Keratinocyte (primary cell): Measurements from ENCODE around the gene FDX1. TPM values are rescaled to one million over a fixed set of nuclear protein-coding genes. Genes with fewer than 3 reads are reported as not detected.

Experiments
- DNase-seq: peaks from one replicate; pipeline ENCODE4 v3.0.0-alpha.2; 2011; ENCODE audit warnings: low read depth, missing footprints, low spot score
- FAIRE-seq: peaks from 2 replicates; lab custom pipeline; 2011; peaks lifted over from hg19 to GRCh38; lab: Jason Lieb, UNC
- H2AFZ ChIP-seq: 2 replicates; pipeline ENCODE4 v1.6.0; 2012; ENCODE audit warnings: low read length, control low read depth, inconsistent platforms; ENCODE audit not compliant: control insufficient read depth
- H3K27ac ChIP-seq: 2 replicates; pipeline ENCODE4 v1.5.1; 2011; ENCODE audit warnings: low read length; ENCODE audit not compliant: control insufficient read depth, insufficient read depth
- H3K27me3 ChIP-seq: 3 replicates; pipeline ENCODE4 v1.6.0; 2011; ENCODE audit warnings: low read length; ENCODE audit not compliant: control insufficient read depth, insufficient read depth; ENCODE audit errors: extremely low read depth
- H3K36me3 ChIP-seq, 2 experiments: 2 replicates in 1 of 2; 3 replicates in 1 of 2; pipeline ENCODE4 v1.5.1; 2011; ENCODE audit warnings: low read length in 2 of 2, mild to moderate bottlenecking in 1 of 2; ENCODE audit not compliant: control insufficient read depth in 2 of 2, insufficient read depth in 2 of 2; ENCODE audit errors: extremely low read depth in 1 of 2
- H3K4me1 ChIP-seq: 3 replicates; pipeline ENCODE4 v1.5.1; 2011; ENCODE audit warnings: low read length; ENCODE audit not compliant: control insufficient read depth, insufficient read depth; ENCODE audit errors: extremely low read depth
- H3K4me2 ChIP-seq: 3 replicates; pipeline ENCODE4 v1.6.0; 2011; ENCODE audit warnings: low read depth, low read length; ENCODE audit not compliant: control insufficient read depth, insufficient read depth; ENCODE audit errors: extremely low read depth
- H3K4me3 ChIP-seq, 3 experiments: fragments of 200-600 bp in 1 of 3; sonication (generic) in 1 of 3; 2 replicates in 2 of 3; 3 replicates in 1 of 3; pipeline ENCODE4 v1.5.1; 2011 to 2016; ENCODE audit warnings: low read length in 3 of 3, mild to moderate bottlenecking in 3 of 3, control low read depth in 2 of 3, inconsistent platforms in 1 of 3, low read depth in 1 of 3, mixed read lengths in 1 of 3, mixed run types in 1 of 3, moderate library complexity in 1 of 3; ENCODE audit not compliant: control insufficient read depth in 2 of 3, insufficient read depth in 2 of 3; ENCODE audit errors: extremely low read depth in 1 of 3
- H3K79me2 ChIP-seq: 2 replicates; pipeline ENCODE4 v1.6.0; 2012; ENCODE audit warnings: low read length; ENCODE audit not compliant: control insufficient read depth, insufficient read depth
- H3K9ac ChIP-seq: 3 replicates; pipeline ENCODE4 v1.6.0; 2011; ENCODE audit warnings: low read length; ENCODE audit not compliant: control insufficient read depth, insufficient read depth; ENCODE audit errors: extremely low read depth
- H3K9me1 ChIP-seq: 3 replicates; pipeline ENCODE4 v1.6.0; 2011; ENCODE audit warnings: low read length; ENCODE audit not compliant: control insufficient read depth, insufficient read depth; ENCODE audit errors: extremely low read depth
- H3K9me3 ChIP-seq: 2 replicates; pipeline ENCODE4 v1.5.1; 2012; ENCODE audit warnings: low read depth, low read length; ENCODE audit not compliant: control insufficient read depth
- H4K20me1 ChIP-seq: 3 replicates; pipeline ENCODE4 v1.6.0; 2011; ENCODE audit warnings: low read length; ENCODE audit not compliant: control insufficient read depth, insufficient read depth; ENCODE audit errors: extremely low read depth
- EZH2 ChIP-seq: IDR thresholded peaks from one replicate; pipeline ENCODE4 v1.6.1; 2012; ENCODE audit warnings: inconsistent platforms, mild to moderate bottlenecking, low read length, moderate library complexity
- dilution Hi-C: fragments of 300-500 bp; cut with MboI; formaldehyde crosslinking; loops from one replicate; pipeline ENCODE4 v1.7.0; 2020; ENCODE audit warnings: low sequenced_read_pairs; ENCODE audit not compliant: extremely low pct_ligation_motif_present
- polyA plus RNA-seq, 5 experiments: library from polyadenylated mRNA; depleted of rRNA in 3 of 5; stranded (reverse) in 3 of 5; stranded (forward) in 1 of 5; unstranded in 1 of 5; fragments of >200 nt; gene quantifications; 1 replicate in 1 of 5; 2 replicates in 3 of 5; 3 replicates in 1 of 5; pipeline versions ENCODE4 v1.2.1 to v1.2.3, GENCODE V29; 2011 to 2012; ENCODE audit warnings: missing spikeins in 2 of 5, low read depth in 1 of 5, low replicate concordance in 1 of 5
- TF ChIP-seq, protein P1 (sequence below), 3 experiments: IDR thresholded peaks in 1 of 3; conservative IDR thresholded peaks in 1 of 3; optimal IDR thresholded peaks in 1 of 3; 2 replicates in 2 of 3; 3 replicates in 1 of 3; pipeline versions ENCODE3 to v1.5.1; 2011; ENCODE audit warnings: low read length in 3 of 3, mild to moderate bottlenecking in 3 of 3, moderate library complexity in 2 of 3, control low read depth in 1 of 3, inconsistent platforms in 1 of 3; ENCODE audit not compliant: insufficient read depth in 2 of 3; ENCODE audit errors: extremely low read depth in 1 of 3

The FDX1 gene
- polyA plus RNA-seq, 1 donor (not counting 4 experiments of a cell fraction or from before 2014, with no cell fraction given), result 9.1 TPM

DNA sequence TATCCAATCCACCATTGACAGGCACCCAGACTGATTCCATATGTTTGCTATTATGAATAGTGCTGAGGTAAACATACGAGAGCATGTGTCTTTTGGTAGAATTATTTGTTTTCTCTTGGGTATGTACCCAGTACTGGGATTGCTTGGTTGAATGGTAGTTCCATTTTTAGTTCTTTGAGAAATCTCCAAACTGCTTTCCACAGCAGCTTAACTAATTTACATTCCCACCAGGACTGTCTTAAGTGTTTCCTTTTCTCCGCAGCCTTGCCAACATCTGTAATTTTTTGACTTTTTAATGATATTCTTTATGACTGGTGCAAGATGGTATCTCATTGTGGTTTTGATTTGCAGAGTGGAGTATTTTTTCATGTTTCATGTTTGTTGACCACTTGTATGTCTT is 8.3 kb downstream of the FDX1 start:
- Histone ChIP-seq H3K27me3 (no peaks in the 10 kb centered on the region), H2AFZ (no peak overlapping the region), H3K27ac (no peak overlapping the region), H3K4me3 (no peak overlapping the region), H3K9me1 (peaks cover 3% of the 10 kb centered on the region), H3K4me1 (peaks cover 16% of the 10 kb centered on the region), H3K36me3 (peaks cover 0 to 4% of the 10 kb centered on the region in 2 experiments), H3K9ac (no peak overlapping the region), H4K20me1 (no peaks in the 10 kb centered on the region), H3K4me2 (no peak overlapping the region), H3K9me3 (no peaks in the 10 kb centered on the region), H3K79me2 (peaks cover 35% of the 10 kb centered on the region)
- DNase-seq (no peak), FAIRE-seq (no peak)
- no peak for TF ChIP-seq EZH2
- TF ChIP-seq, protein P1, sequence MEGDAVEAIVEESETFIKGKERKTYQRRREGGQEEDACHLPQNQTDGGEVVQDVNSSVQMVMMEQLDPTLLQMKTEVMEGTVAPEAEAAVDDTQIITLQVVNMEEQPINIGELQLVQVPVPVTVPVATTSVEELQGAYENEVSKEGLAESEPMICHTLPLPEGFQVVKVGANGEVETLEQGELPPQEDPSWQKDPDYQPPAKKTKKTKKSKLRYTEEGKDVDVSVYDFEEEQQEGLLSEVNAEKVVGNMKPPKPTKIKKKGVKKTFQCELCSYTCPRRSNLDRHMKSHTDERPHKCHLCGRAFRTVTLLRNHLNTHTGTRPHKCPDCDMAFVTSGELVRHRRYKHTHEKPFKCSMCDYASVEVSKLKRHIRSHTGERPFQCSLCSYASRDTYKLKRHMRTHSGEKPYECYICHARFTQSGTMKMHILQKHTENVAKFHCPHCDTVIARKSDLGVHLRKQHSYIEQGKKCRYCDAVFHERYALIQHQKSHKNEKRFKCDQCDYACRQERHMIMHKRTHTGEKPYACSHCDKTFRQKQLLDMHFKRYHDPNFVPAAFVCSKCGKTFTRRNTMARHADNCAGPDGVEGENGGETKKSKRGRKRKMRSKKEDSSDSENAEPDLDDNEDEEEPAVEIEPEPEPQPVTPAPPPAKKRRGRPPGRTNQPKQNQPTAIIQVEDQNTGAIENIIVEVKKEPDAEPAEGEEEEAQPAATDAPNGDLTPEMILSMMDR (optimal IDR thresholded peaks at IDR 0.05 in 1 of 3, IDR thresholded peaks at IDR 0.05 in 1 of 3, conservative IDR thresholded peaks at IDR 0.05 in 1 of 3; ENCODE audit: extremely low read depth in 1 of 3, insufficient read depth in 2 of 3, low read length in 3 of 3), result no peak
- dilution Hi-C loops, result no loop called here

DNA sequence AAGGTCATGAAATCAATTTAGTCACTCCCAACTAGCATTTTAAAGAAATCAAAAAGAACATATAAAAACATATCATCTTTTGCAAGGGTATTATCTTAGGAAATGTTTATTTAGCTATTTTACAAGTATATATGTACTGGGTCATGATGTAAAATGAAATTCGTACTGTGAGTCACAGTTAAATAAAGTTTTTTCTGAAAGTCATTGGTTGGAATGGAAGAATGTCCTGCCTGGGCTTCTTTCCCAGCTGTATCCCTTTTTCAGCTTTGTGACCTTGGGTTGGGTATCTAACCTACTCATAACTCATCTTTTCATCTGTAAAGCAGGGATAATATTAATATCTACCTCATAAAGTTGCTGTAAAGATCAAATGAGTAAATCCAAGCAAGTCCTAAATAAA is 15.7 kb downstream of the FDX1 start:
- H3K9me1 ChIP-seq, result no peaks in the 10 kb centered on the region
- TF ChIP-seq, protein P1 (optimal IDR thresholded peaks at IDR 0.05 in 1 of 3, IDR thresholded peaks at IDR 0.05 in 1 of 3, conservative IDR thresholded peaks at IDR 0.05 in 1 of 3; ENCODE audit: extremely low read depth in 1 of 3, insufficient read depth in 2 of 3, low read length in 3 of 3), result no peak
- no peak for TF ChIP-seq EZH2
- dilution Hi-C loops, result no loop called here
- H3K79me2 ChIP-seq, result no peaks in the 10 kb centered on the region
- FAIRE-seq (no peak), DNase-seq (no peak)
- no peaks in the 10 kb centered on the region for H3K4me1 ChIP-seq
- H3K4me2 ChIP-seq, result no peak overlapping the region
- H3K4me3 ChIP-seq, result no peak overlapping the region
- H3K27me3 ChIP-seq, result no peaks in the 10 kb centered on the region
- H3K27ac ChIP-seq, result no peak overlapping the region
- H3K9me3 ChIP-seq, result no peaks in the 10 kb centered on the region
- no peaks in the 10 kb centered on the region for H4K20me1 ChIP-seq
- H3K9ac ChIP-seq, result no peak overlapping the region
- no peak overlapping the region for H2AFZ ChIP-seq
- peaks cover 0 to 3% of the 10 kb centered on the region in 2 experiments for H3K36me3 ChIP-seq
